H9 (cell line): ENCODE data around the gene PARD6G. TPM values are rescaled to one million over a fixed set of nuclear protein-coding genes. Genes with fewer than 3 reads are reported as not detected.

Experiments
- DNase-seq: peaks from one replicate; pipeline ENCODE4 v3.0.0-alpha.2; 2017
- H2AFZ ChIP-seq: one replicate; pipeline ENCODE4 v1.6.1; 2013; ENCODE audit warnings: mild to moderate bottlenecking, low read length, control low read depth, moderate library complexity
- H2AK5ac ChIP-seq: 2 replicates; pipeline ENCODE4 v1.6.1; 2013; ENCODE audit warnings: low read length, control low read depth, mixed read lengths; ENCODE audit not compliant: insufficient read length
- H2BK120ac ChIP-seq: one replicate; pipeline ENCODE4 v1.6.1; 2013; ENCODE audit warnings: low read depth, mild to moderate bottlenecking, low read length, control low read depth, inconsistent platforms; ENCODE audit not compliant: poor library complexity, severe bottlenecking
- H2BK12ac ChIP-seq: 2 replicates; pipeline ENCODE4 v1.6.1; 2013; ENCODE audit warnings: low read length, control low read depth, mixed read lengths, low read depth; ENCODE audit not compliant: insufficient read length
- H2BK15ac ChIP-seq: 2 replicates; pipeline ENCODE4 v1.6.1; 2013; ENCODE audit warnings: low read depth, low read length, control low read depth
- H2BK20ac ChIP-seq: one replicate; pipeline ENCODE4 v1.6.1; 2013; ENCODE audit warnings: low read depth, mild to moderate bottlenecking, low read length, control low read depth, inconsistent platforms; ENCODE audit not compliant: poor library complexity, severe bottlenecking
- H2BK5ac ChIP-seq: 2 replicates; pipeline ENCODE4 v1.6.1; 2013; ENCODE audit warnings: low read length, control low read depth, mixed read lengths; ENCODE audit not compliant: insufficient read length
- H3K14ac ChIP-seq: 2 replicates; pipeline ENCODE4 v1.6.1; 2013; ENCODE audit warnings: low read length, control low read depth; ENCODE audit not compliant: insufficient read depth
- H3K18ac ChIP-seq: 2 replicates; pipeline ENCODE4 v1.6.1; 2013; ENCODE audit warnings: low read depth, mild to moderate bottlenecking, mixed read lengths, low read length, control low read depth; ENCODE audit not compliant: insufficient read length
- H3K23ac ChIP-seq: 2 replicates; pipeline ENCODE4 v1.6.1; 2013; ENCODE audit warnings: low read length, control low read depth, mixed read lengths, low read depth; ENCODE audit not compliant: insufficient read length
- H3K23me2 ChIP-seq: 2 replicates; pipeline ENCODE4 v1.6.1; 2013; ENCODE audit warnings: low read depth, mild to moderate bottlenecking, mixed read lengths, low read length, control low read depth; ENCODE audit not compliant: insufficient read length, poor library complexity, severe bottlenecking
- H3K27ac ChIP-seq: 2 replicates; pipeline ENCODE4 v1.5.1; 2013; ENCODE audit warnings: low read length, control low read depth, mixed read lengths, low read depth; ENCODE audit not compliant: insufficient read length
- H3K27me3 ChIP-seq: 2 replicates; pipeline ENCODE4 v1.6.1; 2013; ENCODE audit warnings: low read length, control low read depth, inconsistent platforms; ENCODE audit not compliant: insufficient read depth
- H3K4ac ChIP-seq: 2 replicates; pipeline ENCODE4 v1.6.1; 2013; ENCODE audit warnings: low read depth, mild to moderate bottlenecking, control low read depth, inconsistent platforms, low read length, moderate library complexity
- H3K4me1 ChIP-seq: 2 replicates; pipeline ENCODE4 v1.6.1; 2013; ENCODE audit warnings: low read length, control low read depth, inconsistent platforms; ENCODE audit not compliant: insufficient read depth
- H3K4me2 ChIP-seq: 2 replicates; pipeline ENCODE4 v1.6.1; 2013; ENCODE audit warnings: low read length, control low read depth, mixed read lengths; ENCODE audit not compliant: insufficient read length, insufficient read depth
- H3K56ac ChIP-seq: 2 replicates; pipeline ENCODE4 v1.6.1; 2013; ENCODE audit warnings: low read depth, mild to moderate bottlenecking, mixed read lengths, low read length, control low read depth; ENCODE audit not compliant: insufficient read length
- H3K79me1 ChIP-seq: 2 replicates; pipeline ENCODE4 v1.6.1; 2013; ENCODE audit warnings: low read depth, mild to moderate bottlenecking, moderate library complexity, low read length, control low read depth, inconsistent platforms; ENCODE audit not compliant: insufficient read depth, poor library complexity, severe bottlenecking
- H3K79me2 ChIP-seq: 2 replicates; pipeline ENCODE4 v1.6.1; 2013; ENCODE audit warnings: low read length, control low read depth, inconsistent platforms; ENCODE audit not compliant: insufficient read depth
- H3K9ac ChIP-seq: 2 replicates; pipeline ENCODE4 v1.6.1; 2013; ENCODE audit warnings: low read length, control low read depth, mixed read lengths; ENCODE audit not compliant: insufficient read length; ENCODE audit errors: extremely low read depth
- H3K9me3 ChIP-seq: one replicate; pipeline ENCODE4 v1.6.1; 2013; ENCODE audit warnings: low read depth, low read length, inconsistent platforms; ENCODE audit not compliant: control insufficient read depth
- H3T11ph ChIP-seq: one replicate; pipeline ENCODE4 v1.6.1; 2013; ENCODE audit warnings: mild to moderate bottlenecking, low read length, control low read depth, inconsistent platforms
- H4K20me1 ChIP-seq: one replicate; pipeline ENCODE4 v1.6.1; 2013; ENCODE audit not compliant: control insufficient read depth, insufficient read length, insufficient read depth
- H4K5ac ChIP-seq: 2 replicates; pipeline ENCODE4 v1.6.1; 2013; ENCODE audit warnings: low read depth, mild to moderate bottlenecking, mixed read lengths, low read length, control low read depth; ENCODE audit not compliant: insufficient read length
- H4K8ac ChIP-seq: replicated peaks from 2 replicates; pipeline ENCODE4 v1.6.1; 2013; ENCODE audit warnings: low read length, control low read depth, mixed read lengths, low read depth; ENCODE audit not compliant: insufficient read length
- H4K91ac ChIP-seq: 2 replicates; pipeline ENCODE4 v1.6.1; 2013; ENCODE audit warnings: low read depth, mild to moderate bottlenecking, moderate library complexity, mixed read lengths, low read length, control low read depth; ENCODE audit not compliant: insufficient read length
- H3K27ac Mint-ChIP-seq, 3 experiments: 2 replicates in 2 of 3; 3 replicates in 1 of 3; pipeline ENCODE4 v1.8.0; 2020 to 2021; ENCODE audit warnings: mixed read lengths in 3 of 3, mild to moderate bottlenecking in 1 of 3, moderate library complexity in 1 of 3
- H3K27me3 Mint-ChIP-seq: 2 replicates; pipeline ENCODE4 v1.8.0; 2021; ENCODE audit warnings: low read depth, mild to moderate bottlenecking, moderate library complexity, mixed read lengths
- H3K36me3 Mint-ChIP-seq, 3 experiments: 2 replicates in 2 of 3; 3 replicates in 1 of 3; pipeline ENCODE4 v1.8.0; 2020 to 2021; ENCODE audit warnings: low read depth in 3 of 3, mixed read lengths in 3 of 3; ENCODE audit not compliant: insufficient read depth in 1 of 3
- H3K4me1 Mint-ChIP-seq, 2 experiments: 2 replicates each; pipeline ENCODE4 v1.8.0; 2020; ENCODE audit warnings: mixed read lengths in 2 of 2
- H3K4me3 Mint-ChIP-seq, 2 experiments: 2 replicates in 1 of 2; 3 replicates in 1 of 2; pipeline ENCODE4 v1.8.0; 2020 to 2021; ENCODE audit warnings: mild to moderate bottlenecking in 2 of 2, mixed read lengths in 2 of 2, moderate library complexity in 1 of 2
- H3K9me3 Mint-ChIP-seq, 2 experiments: 2 replicates in 1 of 2; 3 replicates in 1 of 2; pipeline ENCODE4 v1.8.0; 2020; ENCODE audit warnings: mild to moderate bottlenecking in 2 of 2, mixed read lengths in 2 of 2, moderate library complexity in 1 of 2
- CTCF ChIP-seq: fragments of 200-600 bp; sonication (generic); conservative IDR thresholded peaks from 3 replicates; pipeline ENCODE4 v1.8.0; 2021; ENCODE audit warnings: antibody characterized with exemption, mild to moderate bottlenecking
- WGBS: extraction: QIAGEN DNeasy Blood & Tissue Kit; methylation state at CpG from one replicate; pipeline ENCODE4 v1.1.7; 2013; ENCODE audit warnings: missing lambda C conversion rate, low lambda C conversion rate, mixed read lengths; ENCODE audit not compliant: insufficient read length; ENCODE audit errors: extremely low coverage; 5-methylcytosine and 5-hydroxymethylcytosine counted together
- total RNA-seq: library from RNA; stranded (reverse); gene quantifications from 2 replicates; pipeline ENCODE4 v1.2.1, GENCODE V29; 2021

PARD6G gene
- total RNA-seq, 1 experiment from 2014 or later = 11.2 TPM

- Histone ChIP-seq H4K8ac (no peak overlapping the region), H2BK20ac (no peak overlapping the region), H2BK15ac (no peak overlapping the region), H3K4ac (no peak overlapping the region), H3K23ac (no peak overlapping the region), H2BK5ac (no peak overlapping the region), H3K27ac (no peak overlapping the region), H4K91ac (no peak overlapping the region), H2AK5ac (no peak overlapping the region), H3K4me1 (no peaks in the 10 kb centered on the region), H3K79me1 (no peaks in the 10 kb centered on the region), H3T11ph (no peak overlapping the region), H3K79me2 (no peaks in the 10 kb centered on the region), H2BK120ac (no peak overlapping the region), H4K20me1 (no peaks in the 10 kb centered on the region), H3K9me3 (no peaks in the 10 kb centered on the region), H3K14ac (peak overlapping the region; percentile 24; the same call in 1 of the 2 replicates), H4K5ac (no peak overlapping the region), H3K9ac (no peak overlapping the region), H2BK12ac (no peak overlapping the region), H2AFZ (no peak overlapping the region), H3K18ac (no peak overlapping the region), H3K27me3 (no peaks in the 10 kb centered on the region), H3K4me2 (no peak overlapping the region), H3K23me2 (no peaks in the 10 kb centered on the region), H3K56ac (no peak overlapping the region)
- Mint-ChIP-seq H3K27me3 (no peaks in the 10 kb centered on the region; the same call in 1 of the 2 replicates), H3K4me1 (peaks cover 3 to 4% of the 10 kb centered on the region in 2 experiments; a peak in 3 of 4 replicates), H3K9me3 (peaks cover 0 to under 1% of the 10 kb centered on the region in 2 experiments; a peak in 1 of 5 replicates), H3K36me3 (no peaks in the 10 kb centered on the region; a peak in 1 of 7 replicates), H3K27ac (0 out of 7 replicates have a peak overlapping the region, but pooled peaks of 1 of the 3 experiments have one; percentile 2), H3K4me3 (no peak overlapping the region)
- no peak for DNase-seq
- TF ChIP-seq CTCF = no peak
- WGBS = no CpG with 5 or more reads among the region's 33 CpGs
Observed at GRCh38 chr18:80180778-80181564, 66.3 kb downstream of the PARD6G start.
